ENCODE measurements around the gene SEL1L. TPM values are rescaled to one million over a fixed set of nuclear protein-coding genes. Genes with fewer than 3 reads are reported as not detected.
"Not testable (repeated sequence)": the region's sequence is repeated elsewhere in the genome, so short reads cannot be mapped to it uniquely, and the experiment has no call there.

Gene SEL1L
- polyA plus RNA-seq, 1 donor from 2014 or later, result 39.7 TPM

DNA sequence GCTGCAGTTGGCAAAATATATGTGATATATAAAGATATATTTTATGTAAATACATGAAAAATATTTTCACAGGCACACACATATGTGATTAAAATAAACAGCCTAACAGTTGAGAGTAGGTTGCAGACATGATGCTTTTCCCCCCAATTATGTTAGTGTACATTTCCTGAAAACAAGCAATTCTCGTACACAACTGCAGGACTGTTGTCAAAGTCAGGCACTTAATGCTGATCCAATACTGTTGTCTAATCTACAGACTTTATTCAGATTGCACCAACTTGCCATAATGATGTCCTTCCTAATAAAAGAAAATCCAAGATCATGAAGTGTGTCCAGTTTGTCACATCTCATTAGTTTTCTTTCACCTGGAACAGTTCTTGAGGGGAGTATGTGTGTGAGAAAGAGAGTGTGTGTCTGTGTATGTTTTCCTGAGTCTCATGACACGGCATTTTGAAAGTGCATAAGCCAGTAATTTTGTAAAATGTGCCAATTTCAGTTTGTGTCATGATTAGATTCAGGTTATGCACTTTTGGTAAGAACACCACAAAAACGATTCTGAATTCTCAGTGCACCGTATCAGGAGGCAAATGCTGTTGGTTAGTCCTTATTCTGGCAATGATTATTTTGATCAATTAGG lies 16.5 kb upstream of the SEL1L start:
- no peak overlapping the region for H2AFZ ChIP-seq (ENCODE audit: low read depth, low read length)
- H3K27ac ChIP-seq (ENCODE audit: low read length), result no peak overlapping the region

DNA sequence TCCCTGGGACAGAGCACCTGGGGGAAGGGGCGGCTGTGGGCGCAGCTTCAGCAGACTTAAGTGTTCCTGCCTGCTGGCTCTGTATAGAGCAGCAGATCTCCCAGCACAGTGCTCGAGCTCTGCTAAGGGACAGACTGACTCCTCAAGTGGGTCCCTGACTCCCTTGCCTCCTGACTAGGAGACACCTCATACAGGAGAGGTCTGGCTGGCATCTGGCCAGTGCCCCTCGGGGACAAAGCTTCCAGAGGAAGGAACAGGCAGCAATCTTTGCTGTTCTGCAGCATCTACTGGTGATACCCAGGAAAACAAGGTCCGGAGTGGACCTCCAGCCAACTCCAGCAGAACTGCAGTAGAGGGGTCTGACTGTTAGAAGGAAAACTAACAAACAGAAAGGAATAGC lies 7.6 kb upstream of the SEL1L start:
- H3K4me2 ChIP-seq (ENCODE audit: low read length); H3K36me3 ChIP-seq (ENCODE audit: insufficient read depth, low read length); H3K27me3 ChIP-seq (ENCODE audit: insufficient read depth, low read depth, low read length); H3K4me3 ChIP-seq (ENCODE audit: low read length); H4K20me1 ChIP-seq (ENCODE audit: insufficient read depth); H3K79me2 ChIP-seq (replicated peaks; ENCODE audit: insufficient read depth, low read length); H3K9ac ChIP-seq (ENCODE audit: low read length); H3K9me3 ChIP-seq (ENCODE audit: low read length); H3K27ac ChIP-seq (ENCODE audit: low read length); H2AFZ ChIP-seq (ENCODE audit: low read depth, low read length); H3F3A ChIP-seq (ENCODE audit: insufficient read depth, low read length, poor library complexity, severe bottlenecking); H3K9me2 ChIP-seq (ENCODE audit: insufficient read depth, low read length): not testable (repeated sequence)

More for the DNA sequence above, 16.5 kb upstream of the SEL1L start:
- Histone ChIP-seq H3K4me2 (ENCODE audit: low read length) (no peak overlapping the region), H3K9me2 (ENCODE audit: insufficient read depth, low read length) (no peaks in the 10 kb centered on the region), H3K9me3 (ENCODE audit: low read length) (no peaks in the 10 kb centered on the region), H3K4me3 (ENCODE audit: low read length) (no peak overlapping the region), H3F3A (ENCODE audit: insufficient read depth, low read length, poor library complexity, severe bottlenecking) (no peaks in the 10 kb centered on the region), H3K27me3 (ENCODE audit: insufficient read depth, low read depth, low read length) (no peaks in the 10 kb centered on the region), H3K79me2 (replicated peaks; ENCODE audit: insufficient read depth, low read length) (no peaks in the 10 kb centered on the region), H3K36me3 (ENCODE audit: insufficient read depth, low read length) (no peaks in the 10 kb centered on the region), H4K20me1 (ENCODE audit: insufficient read depth) (no peaks in the 10 kb centered on the region), H3K9ac (ENCODE audit: low read length) (no peak overlapping the region)
- TF ChIP-seq POLR2AphosphoS5 (IDR thresholded peaks at IDR 0.05) (no peak), MXI1 (conservative IDR thresholded peaks at IDR 0.05; ENCODE audit: poor library complexity, severe bottlenecking) (no peak), EZH2 (IDR thresholded peaks at IDR 0.05; ENCODE audit: borderline replicate concordance, insufficient read depth, low read length, poor library complexity, severe bottlenecking) (no peak), RAD21 (conservative IDR thresholded peaks at IDR 0.05) (no peak), TAF1 (IDR thresholded peaks at IDR 0.05; ENCODE audit: low read depth) (no peak), SMC3 (conservative IDR thresholded peaks at IDR 0.05; ENCODE audit: poor library complexity) (no peak), EP300 (conservative IDR thresholded peaks at IDR 0.05; ENCODE audit: poor library complexity, severe bottlenecking) (no peak)
- TF ChIP-seq, protein P1, sequence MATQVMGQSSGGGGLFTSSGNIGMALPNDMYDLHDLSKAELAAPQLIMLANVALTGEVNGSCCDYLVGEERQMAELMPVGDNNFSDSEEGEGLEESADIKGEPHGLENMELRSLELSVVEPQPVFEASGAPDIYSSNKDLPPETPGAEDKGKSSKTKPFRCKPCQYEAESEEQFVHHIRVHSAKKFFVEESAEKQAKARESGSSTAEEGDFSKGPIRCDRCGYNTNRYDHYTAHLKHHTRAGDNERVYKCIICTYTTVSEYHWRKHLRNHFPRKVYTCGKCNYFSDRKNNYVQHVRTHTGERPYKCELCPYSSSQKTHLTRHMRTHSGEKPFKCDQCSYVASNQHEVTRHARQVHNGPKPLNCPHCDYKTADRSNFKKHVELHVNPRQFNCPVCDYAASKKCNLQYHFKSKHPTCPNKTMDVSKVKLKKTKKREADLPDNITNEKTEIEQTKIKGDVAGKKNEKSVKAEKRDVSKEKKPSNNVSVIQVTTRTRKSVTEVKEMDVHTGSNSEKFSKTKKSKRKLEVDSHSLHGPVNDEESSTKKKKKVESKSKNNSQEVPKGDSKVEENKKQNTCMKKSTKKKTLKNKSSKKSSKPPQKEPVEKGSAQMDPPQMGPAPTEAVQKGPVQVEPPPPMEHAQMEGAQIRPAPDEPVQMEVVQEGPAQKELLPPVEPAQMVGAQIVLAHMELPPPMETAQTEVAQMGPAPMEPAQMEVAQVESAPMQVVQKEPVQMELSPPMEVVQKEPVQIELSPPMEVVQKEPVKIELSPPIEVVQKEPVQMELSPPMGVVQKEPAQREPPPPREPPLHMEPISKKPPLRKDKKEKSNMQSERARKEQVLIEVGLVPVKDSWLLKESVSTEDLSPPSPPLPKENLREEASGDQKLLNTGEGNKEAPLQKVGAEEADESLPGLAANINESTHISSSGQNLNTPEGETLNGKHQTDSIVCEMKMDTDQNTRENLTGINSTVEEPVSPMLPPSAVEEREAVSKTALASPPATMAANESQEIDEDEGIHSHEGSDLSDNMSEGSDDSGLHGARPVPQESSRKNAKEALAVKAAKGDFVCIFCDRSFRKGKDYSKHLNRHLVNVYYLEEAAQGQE (IDR thresholded peaks at IDR 0.05; ENCODE audit: borderline replicate concordance), result no peak
- TF ChIP-seq, protein P2, sequence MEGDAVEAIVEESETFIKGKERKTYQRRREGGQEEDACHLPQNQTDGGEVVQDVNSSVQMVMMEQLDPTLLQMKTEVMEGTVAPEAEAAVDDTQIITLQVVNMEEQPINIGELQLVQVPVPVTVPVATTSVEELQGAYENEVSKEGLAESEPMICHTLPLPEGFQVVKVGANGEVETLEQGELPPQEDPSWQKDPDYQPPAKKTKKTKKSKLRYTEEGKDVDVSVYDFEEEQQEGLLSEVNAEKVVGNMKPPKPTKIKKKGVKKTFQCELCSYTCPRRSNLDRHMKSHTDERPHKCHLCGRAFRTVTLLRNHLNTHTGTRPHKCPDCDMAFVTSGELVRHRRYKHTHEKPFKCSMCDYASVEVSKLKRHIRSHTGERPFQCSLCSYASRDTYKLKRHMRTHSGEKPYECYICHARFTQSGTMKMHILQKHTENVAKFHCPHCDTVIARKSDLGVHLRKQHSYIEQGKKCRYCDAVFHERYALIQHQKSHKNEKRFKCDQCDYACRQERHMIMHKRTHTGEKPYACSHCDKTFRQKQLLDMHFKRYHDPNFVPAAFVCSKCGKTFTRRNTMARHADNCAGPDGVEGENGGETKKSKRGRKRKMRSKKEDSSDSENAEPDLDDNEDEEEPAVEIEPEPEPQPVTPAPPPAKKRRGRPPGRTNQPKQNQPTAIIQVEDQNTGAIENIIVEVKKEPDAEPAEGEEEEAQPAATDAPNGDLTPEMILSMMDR (IDR thresholded peaks at IDR 0.05; ENCODE audit: poor library complexity, severe bottlenecking), result no peak
